ENCODE measurements around the gene PTPN11.
"Not testable (repeated sequence)": the region's sequence is repeated elsewhere in the genome, so short reads cannot be mapped to it uniquely, and the experiment has no call there.

- TF ChIP-seq POLR2A, TAF1, POLR2AphosphoS5 (IDR thresholded peaks at IDR 0.05; ENCODE audit: low read depth, low read length): not testable (repeated sequence)
These were observed 21.9 kb downstream of the PTPN11 start for GRCh38 chr12:112440653-112441052.
